ENCODE measurements around the gene RABGGTB. TPM values are rescaled to one million over a fixed set of nuclear protein-coding genes. Genes with fewer than 3 reads are reported as not detected.
"Not testable (repeated sequence)": the region's sequence is repeated elsewhere in the genome, so short reads cannot be mapped to it uniquely, and the experiment has no call there.

Gene RABGGTB
- total RNA-seq, 4 donors from 2014 or later, result 40.1 to 92.1 (median 42.2) TPM

DNA sequence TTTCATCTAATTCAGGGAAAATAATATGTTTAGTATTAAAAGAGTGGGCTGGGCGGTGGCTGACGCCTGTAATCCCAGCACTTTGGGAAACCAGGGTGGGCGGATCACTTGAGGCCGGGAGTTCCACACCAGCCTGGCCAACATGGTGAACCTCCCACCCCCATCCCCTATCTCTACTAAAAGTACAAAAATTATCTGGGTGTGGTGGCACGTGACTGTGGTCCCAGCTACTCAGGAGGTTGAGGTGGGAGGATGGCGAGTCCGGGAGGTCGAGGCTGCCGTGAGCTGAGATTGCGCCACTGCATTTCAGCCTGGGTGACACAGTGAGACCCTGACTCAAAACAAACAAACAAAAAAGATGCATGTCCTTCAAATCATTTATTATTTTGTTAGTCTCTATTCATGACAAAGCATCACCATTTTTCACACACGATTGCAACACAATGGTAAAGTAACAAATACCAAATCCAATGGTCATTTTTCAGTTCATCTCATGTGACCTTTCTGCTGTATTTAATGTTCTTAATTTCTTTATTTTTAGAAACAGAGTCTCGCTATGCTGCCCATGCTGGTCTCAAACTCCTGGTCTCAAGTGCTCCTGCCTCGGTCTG lies 11.7 kb downstream of the RABGGTB start:
- Histone ChIP-seq H3K36me3 (peaks cover 39% of the 10 kb centered on the region), H3K9me3 (no peaks in the 10 kb centered on the region), H3K27ac (no peak overlapping the region), H3K4me3 (no peak overlapping the region), H3K27me3 (no peaks in the 10 kb centered on the region), H3K4me1 (no peaks in the 10 kb centered on the region)
- 89% methylated on average over 13 of the region's 13 CpGs for WGBS
- no peak for TF ChIP-seq POLR2A (IDR thresholded peaks at IDR 0.05)
- TF ChIP-seq, protein P1, sequence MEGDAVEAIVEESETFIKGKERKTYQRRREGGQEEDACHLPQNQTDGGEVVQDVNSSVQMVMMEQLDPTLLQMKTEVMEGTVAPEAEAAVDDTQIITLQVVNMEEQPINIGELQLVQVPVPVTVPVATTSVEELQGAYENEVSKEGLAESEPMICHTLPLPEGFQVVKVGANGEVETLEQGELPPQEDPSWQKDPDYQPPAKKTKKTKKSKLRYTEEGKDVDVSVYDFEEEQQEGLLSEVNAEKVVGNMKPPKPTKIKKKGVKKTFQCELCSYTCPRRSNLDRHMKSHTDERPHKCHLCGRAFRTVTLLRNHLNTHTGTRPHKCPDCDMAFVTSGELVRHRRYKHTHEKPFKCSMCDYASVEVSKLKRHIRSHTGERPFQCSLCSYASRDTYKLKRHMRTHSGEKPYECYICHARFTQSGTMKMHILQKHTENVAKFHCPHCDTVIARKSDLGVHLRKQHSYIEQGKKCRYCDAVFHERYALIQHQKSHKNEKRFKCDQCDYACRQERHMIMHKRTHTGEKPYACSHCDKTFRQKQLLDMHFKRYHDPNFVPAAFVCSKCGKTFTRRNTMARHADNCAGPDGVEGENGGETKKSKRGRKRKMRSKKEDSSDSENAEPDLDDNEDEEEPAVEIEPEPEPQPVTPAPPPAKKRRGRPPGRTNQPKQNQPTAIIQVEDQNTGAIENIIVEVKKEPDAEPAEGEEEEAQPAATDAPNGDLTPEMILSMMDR (IDR thresholded peaks at IDR 0.05), result no peak
- no peak for TF ChIP-seq POLR2AphosphoS5 (IDR thresholded peaks at IDR 0.05)
- TF ChIP-seq EP300 (IDR thresholded peaks at IDR 0.05), result no peak
- DNase-seq (ENCODE audit: low spot score in 2 of 2), result no peak

DNA sequence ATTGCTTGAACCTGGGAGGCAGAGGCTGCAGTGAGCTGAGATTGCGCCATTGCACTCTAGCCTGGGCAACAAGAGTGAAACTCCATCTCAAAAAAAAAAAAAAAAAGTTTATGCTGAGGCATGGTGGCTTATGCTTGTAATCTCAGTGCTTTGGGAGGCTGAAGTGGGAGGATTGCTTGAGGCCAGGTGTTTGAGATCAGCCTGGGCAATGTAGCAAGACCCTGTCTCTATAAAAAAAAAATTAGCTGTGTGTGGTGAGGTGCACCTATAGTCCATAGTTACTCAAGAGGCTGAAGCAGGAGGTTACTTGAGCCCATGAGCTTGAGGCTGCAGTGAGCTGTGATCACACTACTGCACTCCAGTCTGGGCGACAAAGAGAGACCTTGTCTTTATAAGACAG lies 15.4 kb downstream of the RABGGTB start:
- not testable (repeated sequence) for H3K27me3 ChIP-seq; H3K4me3 ChIP-seq; H3K36me3 ChIP-seq; H3K4me1 ChIP-seq; DNase-seq (ENCODE audit: low spot score in 2 of 2); H3K9me3 ChIP-seq; H3K27ac ChIP-seq
- WGBS, result 100% methylated on average over 2 of the region's 2 CpGs

DNA sequence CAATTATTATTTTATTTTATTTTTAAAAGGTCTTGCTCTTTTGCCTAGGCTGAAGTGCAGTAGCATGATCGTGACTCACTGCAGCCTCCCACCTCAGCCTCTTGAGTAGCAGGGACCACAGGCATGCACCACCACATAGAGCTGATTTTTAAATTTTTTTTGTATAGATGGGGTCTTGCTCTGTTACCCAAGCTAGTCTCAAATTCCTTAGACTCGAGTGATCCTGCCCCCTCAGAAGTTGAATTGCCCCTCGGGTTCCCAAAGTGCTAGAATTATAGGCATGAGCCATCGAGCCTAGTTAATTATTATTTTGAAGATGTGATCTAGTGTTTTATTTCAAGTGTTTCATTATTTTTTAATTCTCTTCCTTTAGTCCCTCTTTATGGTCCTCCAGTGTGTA lies 22.9 kb downstream of the RABGGTB start:
- H3K9me3 ChIP-seq, result no peaks in the 10 kb centered on the region
- TF ChIP-seq EP300 (IDR thresholded peaks at IDR 0.05), result no peak
- no peak for TF ChIP-seq POLR2AphosphoS5 (IDR thresholded peaks at IDR 0.05)
- TF ChIP-seq POLR2A (IDR thresholded peaks at IDR 0.05), result no peak
- TF ChIP-seq, protein P1 (IDR thresholded peaks at IDR 0.05), result no peak
- WGBS, result 88% methylated on average over 4 of the region's 4 CpGs

DNA sequence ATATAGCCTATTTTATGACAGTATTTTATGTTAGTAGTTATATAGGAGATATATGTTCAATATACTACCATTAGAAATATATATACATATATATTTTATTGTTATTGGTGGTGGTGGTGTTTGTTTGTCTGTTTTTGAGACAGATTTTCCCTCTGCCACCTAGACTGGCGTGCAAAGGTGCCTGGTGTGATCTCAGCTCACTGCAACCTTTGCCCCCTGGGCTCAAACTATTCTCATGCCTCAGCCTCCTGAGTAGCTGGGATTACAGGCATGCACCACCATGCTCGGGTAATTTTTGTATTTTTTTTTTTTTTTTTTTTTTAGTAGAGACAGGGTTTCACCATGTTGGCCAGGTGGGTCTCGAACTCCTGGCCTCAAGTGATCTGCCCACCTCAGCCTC lies 24.1 kb downstream of the RABGGTB start:
- H3K9me3 ChIP-seq; H3K27me3 ChIP-seq; H3K4me3 ChIP-seq; H3K27ac ChIP-seq; H3K4me1 ChIP-seq; H3K36me3 ChIP-seq; DNase-seq (ENCODE audit: low spot score in 2 of 2): not testable (repeated sequence)
- WGBS, result 93% methylated on average over 3 of the region's 3 CpGs

More for the DNA sequence above, 22.9 kb downstream of the RABGGTB start:
- no peaks in the 10 kb centered on the region for H3K4me1 ChIP-seq
- no peaks in the 10 kb centered on the region for H3K27me3 ChIP-seq
- H3K36me3 ChIP-seq, result no peaks in the 10 kb centered on the region
- H3K27ac ChIP-seq, result no peak overlapping the region
- no peak overlapping the region for H3K4me3 ChIP-seq
- no peak for DNase-seq (ENCODE audit: low spot score in 2 of 2)

DNA sequence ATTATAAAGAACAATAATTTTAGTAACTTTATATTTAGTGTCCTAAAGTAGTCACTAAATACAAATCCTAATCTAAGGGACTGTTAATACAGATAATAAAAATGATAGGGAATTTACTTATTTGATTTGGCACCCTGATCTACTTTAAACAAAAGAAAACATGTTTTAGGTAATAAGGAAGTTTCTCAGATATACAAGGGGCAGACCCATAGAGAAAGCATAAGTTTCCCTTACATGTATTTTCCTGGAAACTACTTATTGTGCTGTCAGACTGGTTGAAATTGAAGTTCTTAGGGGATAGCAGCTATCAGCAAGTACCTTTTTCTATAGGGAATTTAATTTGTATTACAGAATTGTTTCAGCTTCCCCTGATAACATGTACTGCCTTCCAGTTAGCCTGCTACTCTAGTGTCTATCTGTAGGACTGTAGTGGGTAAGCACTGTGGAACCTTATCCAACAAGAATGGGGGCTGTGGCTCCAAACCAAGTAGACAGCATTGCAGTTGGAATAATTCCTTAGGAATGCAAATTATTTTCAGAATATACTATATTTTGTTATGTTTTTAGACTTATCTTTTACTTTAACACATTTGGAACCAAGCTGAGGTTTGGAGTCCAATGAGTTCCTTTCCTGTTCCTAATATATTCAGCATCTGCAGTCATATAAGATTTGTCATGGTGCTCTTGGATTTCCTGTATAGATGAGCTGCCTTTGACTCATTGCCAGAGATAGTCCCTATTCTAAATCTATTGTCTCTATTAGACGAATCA lies 25.3 kb downstream of the RABGGTB start:
- Histone ChIP-seq H3K36me3 (no peaks in the 10 kb centered on the region), H3K27ac (no peak overlapping the region), H3K4me3 (no peak overlapping the region), H3K9me3 (no peaks in the 10 kb centered on the region), H3K4me1 (no peaks in the 10 kb centered on the region), H3K27me3 (no peaks in the 10 kb centered on the region)
- TF ChIP-seq POLR2AphosphoS5 (IDR thresholded peaks at IDR 0.05) (no peak), EP300 (IDR thresholded peaks at IDR 0.05) (no peak), POLR2A (IDR thresholded peaks at IDR 0.05) (no peak)
- TF ChIP-seq, protein P1 (IDR thresholded peaks at IDR 0.05), result no peak
- WGBS, result 69% methylated on average over 1 of the region's 1 CpG
- DNase-seq (ENCODE audit: low spot score in 2 of 2), result no peak

DNA sequence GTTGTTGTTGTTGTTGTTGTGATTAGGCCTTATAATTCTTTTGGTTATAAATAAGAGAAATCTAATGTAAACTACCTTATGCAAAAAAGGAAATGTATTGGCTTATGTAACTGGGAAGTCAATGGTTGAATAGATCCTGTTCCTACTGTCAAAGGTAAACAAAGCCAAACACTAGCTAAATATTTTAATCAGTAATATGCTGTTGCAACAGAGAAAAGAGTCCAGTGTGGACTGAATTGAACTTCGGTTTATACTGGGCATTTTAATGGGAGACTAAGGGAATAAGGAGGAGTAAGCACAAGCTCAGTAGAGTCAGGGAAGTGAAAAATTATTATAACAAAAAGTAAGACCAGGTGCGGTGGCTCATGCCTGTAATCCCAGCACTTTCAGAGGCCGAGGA lies 26.0 kb downstream of the RABGGTB start:
- Histone ChIP-seq H3K4me3 (no peak overlapping the region), H3K4me1 (no peaks in the 10 kb centered on the region), H3K27me3 (no peaks in the 10 kb centered on the region), H3K9me3 (no peaks in the 10 kb centered on the region), H3K27ac (no peak overlapping the region), H3K36me3 (no peaks in the 10 kb centered on the region)
- TF ChIP-seq POLR2AphosphoS5 (IDR thresholded peaks at IDR 0.05), result no peak
- TF ChIP-seq EP300 (IDR thresholded peaks at IDR 0.05), result no peak
- TF ChIP-seq POLR2A (IDR thresholded peaks at IDR 0.05), result no peak
- TF ChIP-seq, protein P1 (IDR thresholded peaks at IDR 0.05), result no peak
- whole genome bisulfite sequencing, result 94% methylated on average over 3 of the region's 3 CpGs
- DNase-seq (ENCODE audit: low spot score in 2 of 2), result no peak

DNA sequence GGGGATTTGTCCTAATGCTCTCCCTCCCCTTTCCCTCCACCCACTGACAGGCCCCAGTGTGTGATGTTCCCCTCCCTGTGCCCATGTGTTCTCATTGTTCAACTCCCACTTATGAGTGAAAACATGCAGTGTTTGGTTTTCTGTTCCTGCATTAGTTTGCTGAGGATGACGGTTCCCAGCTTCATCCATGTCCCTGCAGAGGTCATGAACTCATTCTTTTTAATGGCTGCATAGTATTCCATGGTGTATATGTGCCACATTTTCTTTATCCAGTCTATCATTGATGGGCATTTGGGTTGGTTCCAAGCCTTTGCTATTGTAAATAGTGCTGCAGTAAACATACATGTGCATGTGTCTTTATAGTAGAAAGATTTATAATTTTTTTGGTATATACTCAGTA lies 37.5 kb downstream of the RABGGTB start:
- H3K9me3 ChIP-seq, H3K27ac ChIP-seq: not testable (repeated sequence)
- WGBS, result 63% methylated on average over 1 of the region's 1 CpG

More for the DNA sequence above, 37.5 kb downstream of the RABGGTB start:
- DNase-seq (ENCODE audit: low spot score in 2 of 2); H3K4me3 ChIP-seq; H3K36me3 ChIP-seq; H3K27me3 ChIP-seq; H3K4me1 ChIP-seq: not testable (repeated sequence)

Data from suprapubic skin (tissue), 4 donors.